HepG2 (cell line): ENCODE measurements around the gene ANTXR1. TPM values are rescaled to one million over a fixed set of nuclear protein-coding genes. Genes with fewer than 3 reads are reported as not detected.

ENCODE experiments used
- ATAC-seq: fragments of 200-7000 bp; cut with Tn5 transposase; 3 replicates; pipeline ENCODE4 v1.9.1; 2020; ENCODE audit warnings: mild to moderate bottlenecking, moderate library complexity
- BruUV-seq: library from RNA; stranded (reverse); fragments of 400-500 nt; replicated peaks from 2 replicates; lab custom pipeline; 2021; lab: Mats Ljungman, UMichigan
- CTCF ChIA-PET: fragments of 300-600 bp; formaldehyde crosslinking; extraction: SDS; loops from one replicate; lab custom pipeline; 2021; ENCODE audit warnings: low total read pairs, inconsistent platforms, low intra/inter-chr PET ratio; lab: Yijun Ruan, JAX
- POLR2A ChIA-PET: fragments of 350-600 bp; sonication (Branson Sonifier 250); formaldehyde crosslinking; loops from one replicate; lab custom pipeline; 2020; ENCODE audit warnings: antibody characterized with exemption, inconsistent platforms; lab: Yijun Ruan, JAX
- DNase-seq: peaks from one replicate; pipeline ENCODE4 v3.0.0-alpha.2; 2015; ENCODE audit warnings: low spot score
- FAIRE-seq: peaks from 3 replicates; lab custom pipeline; 2011; peaks lifted over from hg19 to GRCh38; lab: Jason Lieb, UNC
- H2AFZ ChIP-seq: one replicate; pipeline ENCODE4 v1.6.1; 2011; ENCODE audit warnings: low read length, inconsistent platforms
- H3K27ac ChIP-seq: fragments of 300-600 bp; 3 replicates; pipeline ENCODE4 v1.8.0; 2011; ENCODE audit warnings: mixed run types, mild to moderate bottlenecking, mixed read lengths, low read length, inconsistent platforms; ENCODE audit not compliant: insufficient read depth; ENCODE audit errors: extremely low read length
- H3K27me3 ChIP-seq, 2 experiments: fragments of 200-600 bp in 1 of 2; 2 replicates in 1 of 2; 3 replicates in 1 of 2; pipeline versions ENCODE4 v1.6.0 to v1.8.0; 2011; ENCODE audit warnings: low read length in 2 of 2, mild to moderate bottlenecking in 2 of 2, moderate library complexity in 2 of 2, inconsistent platforms in 1 of 2; ENCODE audit not compliant: insufficient read depth in 2 of 2, control insufficient read depth in 1 of 2
- H3K36me3 ChIP-seq, 2 experiments: fragments of 200-600 bp in 1 of 2; replicated peaks in 1 of 2; 2 replicates in 1 of 2; 3 replicates in 1 of 2; pipeline versions ENCODE4 v1.5.1 to v1.8.0; 2011; ENCODE audit warnings: low read length in 2 of 2, inconsistent platforms in 1 of 2; ENCODE audit not compliant: insufficient read depth in 2 of 2, control insufficient read depth in 1 of 2
- H3K4me1 ChIP-seq: 2 replicates; pipeline ENCODE4 v1.5.1; 2012; ENCODE audit warnings: low read length, inconsistent platforms; ENCODE audit not compliant: insufficient read depth
- H3K4me2 ChIP-seq: 2 replicates; pipeline ENCODE4 v1.6.0; 2011; ENCODE audit warnings: low read depth, low read length, inconsistent platforms
- H3K4me3 ChIP-seq, 3 experiments: fragments of 200-600 bp in 1 of 3; sonication (generic), shearing (Covaris generic) in 1 of 3; replicated peaks in 1 of 3; 2 replicates each; pipeline ENCODE4 v1.5.1; 2011 to 2016; ENCODE audit warnings: low read length in 3 of 3, inconsistent platforms in 2 of 3, low read depth in 2 of 3, mild to moderate bottlenecking in 2 of 3, control low read depth in 1 of 3, mixed read lengths in 1 of 3; ENCODE audit not compliant: insufficient read depth in 1 of 3
- H3K79me2 ChIP-seq: one replicate; pipeline ENCODE4 v1.6.1; 2011; ENCODE audit warnings: low read length, inconsistent platforms; ENCODE audit not compliant: insufficient read depth
- H3K9ac ChIP-seq: 2 replicates; pipeline ENCODE4 v1.6.0; 2011; ENCODE audit warnings: mild to moderate bottlenecking, low read depth, low read length, inconsistent platforms; ENCODE audit not compliant: insufficient read depth
- H3K9me3 ChIP-seq: 2 replicates; pipeline ENCODE4 v1.5.1; 2012; ENCODE audit warnings: mild to moderate bottlenecking, low read length
- H4K20me1 ChIP-seq: 2 replicates; pipeline ENCODE4 v1.6.0; 2011; ENCODE audit warnings: inconsistent platforms, mild to moderate bottlenecking, low read length, moderate library complexity; ENCODE audit not compliant: insufficient read depth
- ATF2 ChIP-seq: sonication (generic); formaldehyde crosslinking; IDR thresholded peaks from 2 replicates; pipeline ENCODE4 v1.4.0; 2020; ENCODE audit warnings: missing genetic modification reagents
- ATF7 ChIP-seq, 2 experiments: fragments of 450-650 bp in 1 of 2; sonication (generic) in 1 of 2; formaldehyde crosslinking in 1 of 2; IDR thresholded peaks; 2 replicates each; pipeline versions ENCODE4 v1.4.0 to v1.6.1; 2016 to 2020; ENCODE audit warnings: antibody characterized with exemption in 1 of 2, mild to moderate bottlenecking in 1 of 2, missing genetic modification reagents in 1 of 2
- HBP1 ChIP-seq: IDR thresholded peaks from 2 replicates; pipeline ENCODE4 v1.6.1; 2016; ENCODE audit warnings: low read depth, control low read depth
- PAWR ChIP-seq: sonication (generic); formaldehyde crosslinking; IDR thresholded peaks from 2 replicates; pipeline ENCODE4 v1.4.0; 2020; ENCODE audit warnings: missing genetic modification reagents, mild to moderate bottlenecking, borderline replicate concordance
- RAD51 ChIP-seq: fragments of 450-650 bp; IDR thresholded peaks from 2 replicates; pipeline ENCODE4 v1.6.1; 2016; ENCODE audit warnings: borderline replicate concordance
- SP5 ChIP-seq: IDR thresholded peaks from 2 replicates; pipeline ENCODE4 v1.6.1; 2016; ENCODE audit warnings: low read depth, borderline replicate concordance
- SRSF1 ChIP-seq: fragments of 200-400 bp; formaldehyde crosslinking; optimal IDR thresholded peaks from 2 replicates; pipeline ENCODE3; 2017; ENCODE audit warnings: mild to moderate bottlenecking, low read depth, low read length, moderate library complexity
- THAP9 ChIP-seq: sonication (generic); formaldehyde crosslinking; IDR thresholded peaks from 2 replicates; pipeline ENCODE4; 2020; ENCODE audit warnings: missing genetic modification reagents, mild to moderate bottlenecking, borderline replicate concordance
- ZBTB4 ChIP-seq: sonication (generic); formaldehyde crosslinking; IDR thresholded peaks from 2 replicates; pipeline ENCODE4 v1.4.0; 2020; ENCODE audit warnings: missing genetic modification reagents, mild to moderate bottlenecking, borderline replicate concordance
- ZNF296 ChIP-seq: sonication (generic); formaldehyde crosslinking; conservative IDR thresholded peaks from 2 replicates; pipeline ENCODE4 v1.5.0; 2020; ENCODE audit warnings: mild to moderate bottlenecking, missing genetic modification reagents
- ZNF510 ChIP-seq: sonication (generic); formaldehyde crosslinking; IDR thresholded peaks from 2 replicates; pipeline ENCODE4 v1.4.0; 2020; ENCODE audit warnings: low read depth, mild to moderate bottlenecking, missing genetic modification reagents
- ZNF576 ChIP-seq: sonication (generic); formaldehyde crosslinking; IDR thresholded peaks from 2 replicates; pipeline ENCODE4 v1.4.0; 2020; ENCODE audit warnings: mild to moderate bottlenecking, missing genetic modification reagents
- WGBS: methylation state at CpG from one replicate; pipeline ENCODE4 v1.1.6; 2017; ENCODE audit warnings: low lambda C conversion rate; 5-methylcytosine and 5-hydroxymethylcytosine counted together
- in situ Hi-C: cut with HindIII; loops from 2 replicates; pipeline ENCODE4 v1.10.0; 2017; ENCODE audit warnings: low pct_unique_long_range_greater_than_20kb; ENCODE audit not compliant: extremely low pct_ligation_motif_present
- intact Hi-C: fragments of 100-400 bp; cut with micrococcal nuclease; formaldehyde crosslinking; loops from one replicate; pipeline ENCODE4 v1.10.0; 2022; ENCODE audit not compliant: unreplicated experiment
- polyA plus RNA-seq, 8 experiments: library from polyadenylated mRNA; depleted of rRNA in 3 of 8; stranded (reverse) in 7 of 8; unstranded in 1 of 8; fragments of >200 nt; fragmentation: Illumina TruSeq in 4 of 8; extraction: Trizol in 4 of 8; gene quantifications; 2 replicates each; pipeline versions ENCODE4 v1.2.1 to v1.2.3, GENCODE V29; 2011 to 2016; ENCODE audit warnings: low read depth in 4 of 8, missing spikeins in 1 of 8, mixed read lengths in 1 of 8; ENCODE audit not compliant: insufficient read depth in 1 of 8
- total RNA-seq, 5 experiments: library from RNA; depleted of rRNA; stranded (reverse); fragments of >200 nt; fragmentation: Illumina TruSeq; extraction: Trizol; gene quantifications; 2 replicates each; pipeline ENCODE4 v1.2.3, GENCODE V29; 2016; ENCODE audit warnings: low read depth in 1 of 5

ANTXR1 gene
- total and polyA plus RNA-seq, 2 of the 13 experiments (the other 11 are each of a cell fraction or from before 2014, with no cell fraction given): 4.5 to 12.7 TPM

- Histone ChIP-seq H3K9me3 (no peaks in the 10 kb centered on the region), H2AFZ (no peak overlapping the region), H3K27ac (no peak overlapping the region), H3K27me3 (no peaks in the 10 kb centered on the region), H3K9ac (no peak overlapping the region), H3K4me3 (no peak overlapping the region)
- DNase-seq (no peak), FAIRE-seq (no peak), ATAC-seq (peak; percentile 36; the same call in 2 of the 3 replicates)
- BruUV-seq: no TSS peak
- intact Hi-C loops: no loop called here
- ChIA-PET POLR2A (interaction anchor here (2.0 kb wide), 1 partner anchor 28 kb away, joined by 5 read pairs; no protein-coding TSS in a partner anchor), CTCF (no interaction called here)
- WGBS: 80% methylated on average over 7 of the region's 7 CpGs
- in situ Hi-C loops: no loop called here
- no peak for TF ChIP-seq ZNF296 (CRISPR knock-in tag)
- TF ChIP-seq SP5 (CRISPR knock-in tag): no peak
- no peak for TF ChIP-seq ZNF576 (CRISPR knock-in tag)
- no peak for TF ChIP-seq ZBTB4 (CRISPR knock-in tag)
- no peak for TF ChIP-seq SRSF1
- no peak for TF ChIP-seq ATF2 (CRISPR knock-in tag)
- TF ChIP-seq PAWR (CRISPR knock-in tag): no peak
- TF ChIP-seq ZNF510 (CRISPR knock-in tag): no peak
- no peak for TF ChIP-seq ATF7 (IDR thresholded peaks at IDR 0.05)
- no peak for TF ChIP-seq ATF7 (CRISPR knock-in tag; IDR thresholded peaks at IDR 0.05)
- no peak for TF ChIP-seq RAD51
- TF ChIP-seq HBP1 (CRISPR knock-in tag): no peak
- TF ChIP-seq THAP9: no peak
- TF ChIP-seq, all 625 proteins: peak for 0
- no peaks in the 10 kb centered on the region; a peak in 2 of 5 replicates for H3K36me3 ChIP-seq
- peaks cover 7% of the 10 kb centered on the region for H3K4me1 ChIP-seq
- H4K20me1 ChIP-seq: no peaks in the 10 kb centered on the region
- H3K4me2 ChIP-seq: no peak overlapping the region
- no peaks in the 10 kb centered on the region for H3K79me2 ChIP-seq
Measured at GRCh38 chr2:69149631-69150215, 136.7 kb downstream of the ANTXR1 start.
